Coronary artery (tissue), 2 donors: ENCODE results near the gene DSCAML1.

ENCODE experiments used
- DNase-seq: peaks from one replicate; pipeline ENCODE4 v3.0.0-alpha.2; 2017; ENCODE audit warnings: low spot score
- H3K27ac ChIP-seq, 2 donors: fragments of 200-600 bp; sonication (generic); one replicate each; pipeline ENCODE4 v1.5.1; 2016 to 2019
- H3K4me3 ChIP-seq: fragments of 200-600 bp; sonication (generic); 2 replicates; pipeline ENCODE4 v1.5.1; 2016; ENCODE audit warnings: mild to moderate bottlenecking, moderate library complexity
- CTCF ChIP-seq: fragments of 200-600 bp; sonication (generic); IDR thresholded peaks from one replicate; pipeline ENCODE4 v1.5.1; 2019; ENCODE audit warnings: antibody characterized with exemption

DSCAML1 gene

DNA sequence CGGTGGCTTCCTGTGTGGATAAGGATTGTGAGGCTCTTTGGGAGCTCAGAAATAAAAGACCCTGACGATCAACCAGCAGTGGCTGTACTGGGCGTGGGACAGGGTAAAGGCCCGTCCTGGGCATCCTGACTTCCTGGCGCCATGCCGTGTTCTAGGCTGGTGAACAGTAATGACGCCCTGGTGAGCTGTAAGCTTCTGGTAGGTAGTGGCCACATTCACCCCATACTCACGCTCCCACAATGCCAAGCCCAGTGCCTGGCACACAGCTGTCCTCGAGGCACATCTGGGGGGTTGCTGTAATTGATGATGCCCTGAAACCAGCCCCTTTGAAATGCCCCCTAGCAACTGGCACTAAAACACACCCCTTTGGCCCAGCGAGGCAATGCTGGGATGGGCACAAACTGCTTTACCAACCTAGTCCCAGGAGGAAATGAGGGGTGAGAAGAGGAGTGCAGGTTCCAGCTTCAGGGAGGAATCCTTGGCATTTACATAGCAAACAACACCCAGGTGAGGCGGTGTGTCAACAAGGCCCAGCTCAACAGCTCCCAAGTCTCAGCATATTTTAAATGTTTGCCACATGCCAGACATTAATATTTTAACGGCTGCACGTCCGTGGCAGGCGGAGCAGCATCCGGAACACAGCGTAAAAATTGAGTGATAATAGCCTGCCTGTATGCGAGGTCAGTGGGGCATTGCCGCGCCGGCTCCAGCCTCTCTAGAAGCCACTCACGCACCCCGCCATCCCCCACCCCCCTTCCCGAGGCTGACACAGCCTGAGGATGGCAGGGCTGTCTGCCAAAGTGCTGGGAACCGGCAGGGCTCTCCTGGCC lies 79.3 kb downstream of the DSCAML1 start:
- Histone ChIP-seq H3K4me3 (no peak overlapping the region), H3K27ac (no peak overlapping the region)
- DNase-seq: no peak
- TF ChIP-seq CTCF: no peak

DNA sequence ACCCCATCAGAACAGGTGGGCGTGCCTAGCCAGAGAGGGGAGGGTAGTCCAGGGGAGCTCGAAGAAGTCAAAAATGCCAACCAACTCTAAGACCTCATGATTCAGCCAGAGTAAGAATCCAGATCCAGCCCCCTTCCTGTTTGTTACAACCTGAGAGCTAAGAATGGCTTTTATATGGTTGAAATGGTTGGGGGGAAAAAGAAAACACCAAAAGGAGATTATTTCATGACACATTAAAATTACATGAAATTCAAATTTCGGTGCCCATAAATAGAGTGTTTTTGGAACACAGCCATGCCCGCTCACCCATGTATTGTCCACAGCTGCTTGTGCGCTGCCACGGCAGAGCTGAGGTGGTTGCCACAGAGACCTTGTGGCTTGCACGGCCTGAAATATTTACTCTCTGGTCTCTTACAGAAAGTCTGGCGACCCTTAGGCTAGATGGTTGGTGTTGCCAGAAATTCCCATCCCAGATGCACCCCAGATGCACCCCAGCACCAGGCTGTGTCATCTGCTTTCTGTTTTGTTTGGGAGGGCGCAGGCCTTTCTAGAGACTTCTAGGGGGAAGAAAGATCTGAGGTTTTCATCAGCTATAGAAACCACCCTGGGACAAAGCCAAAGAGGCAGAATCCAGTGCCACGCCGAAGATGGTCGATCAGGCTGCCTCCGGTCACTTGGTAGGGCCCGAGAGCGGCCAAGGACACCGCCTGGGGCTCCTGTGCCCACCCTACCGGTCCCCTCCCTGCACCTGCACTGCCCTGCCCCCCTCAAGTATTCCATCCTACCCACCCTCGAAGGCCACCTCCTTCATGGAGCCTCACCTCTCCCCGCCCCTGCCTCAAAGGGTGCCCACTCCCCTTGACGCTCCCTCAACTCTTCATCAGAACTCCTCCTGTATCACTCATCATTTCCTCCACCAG lies 80.2 kb downstream of the DSCAML1 start:
- no peak for TF ChIP-seq CTCF
- Histone ChIP-seq H3K4me3 (no peak overlapping the region), H3K27ac (no peak overlapping the region)
- no peak for DNase-seq

DNA sequence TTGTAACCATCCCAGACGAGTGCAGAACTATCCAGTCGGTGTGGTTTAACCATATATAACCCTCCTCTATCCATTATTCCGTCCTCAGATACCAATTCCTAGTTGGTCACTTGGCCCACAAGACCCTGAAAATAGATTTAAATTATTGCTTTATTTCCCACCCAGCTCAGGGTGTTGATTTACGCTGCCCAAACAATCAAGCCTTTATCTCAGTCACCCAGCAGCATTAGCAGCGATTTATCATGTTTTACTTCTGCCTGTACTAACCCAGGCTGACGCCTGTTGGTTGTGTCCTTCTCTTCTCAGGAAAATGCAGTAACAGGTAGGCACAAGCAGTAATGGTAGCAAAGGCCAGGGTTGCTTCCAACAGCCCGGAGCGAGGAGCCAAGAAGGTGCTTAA lies 81.2 kb downstream of the DSCAML1 start:
- H3K4me3 ChIP-seq: no peak overlapping the region
- no peak for DNase-seq

DNA sequence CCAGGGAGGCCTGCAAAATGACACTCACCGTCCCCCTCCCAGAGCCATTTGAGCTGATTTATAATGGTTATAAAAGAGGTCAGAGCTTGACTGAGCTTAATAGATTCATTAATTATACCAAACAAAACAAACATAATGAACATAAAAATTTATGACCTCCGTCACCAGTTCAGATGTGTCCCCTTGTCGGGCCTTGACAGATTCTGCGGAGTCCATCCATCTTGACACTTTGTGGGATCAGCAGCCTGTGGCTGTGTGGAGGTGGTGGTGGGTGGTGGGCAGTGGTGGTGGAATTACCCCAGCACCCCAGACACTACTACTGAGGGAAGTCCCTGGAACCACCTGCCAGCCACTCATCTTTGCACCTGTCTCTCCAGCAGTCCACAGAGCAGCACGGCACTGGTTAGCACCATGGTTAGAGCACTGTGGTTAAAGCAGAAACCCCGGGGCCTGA lies 83.5 kb downstream of the DSCAML1 start:
- Histone ChIP-seq H3K27ac (no peak overlapping the region), H3K4me3 (no peak overlapping the region)
- TF ChIP-seq CTCF: no peak
- no peak for DNase-seq

More for the DNA sequence above, 81.2 kb downstream of the DSCAML1 start:
- no peak overlapping the region for H3K27ac ChIP-seq
- TF ChIP-seq CTCF: no peak

DNA sequence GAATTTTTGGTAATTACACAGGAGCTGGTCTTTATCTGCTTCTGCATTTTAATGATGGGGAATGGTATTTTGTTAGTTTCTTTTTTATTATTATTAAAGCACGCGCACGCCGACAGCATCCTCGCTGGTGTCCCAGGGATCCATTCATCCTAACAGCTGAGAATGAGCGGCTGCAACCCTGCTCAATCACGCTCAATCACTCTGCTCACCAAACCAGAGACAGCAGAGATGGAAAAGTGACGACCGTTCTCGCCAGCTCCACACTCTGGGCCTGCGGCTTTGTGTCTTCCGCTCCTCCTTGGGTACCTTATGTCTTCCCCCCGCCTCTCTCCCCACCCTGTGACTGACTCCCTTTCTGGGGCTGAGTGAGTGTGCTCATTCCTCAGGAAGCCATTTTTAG lies 84.5 kb downstream of the DSCAML1 start:
- Histone ChIP-seq H3K4me3 (no peak overlapping the region), H3K27ac (no peak overlapping the region)
- TF ChIP-seq CTCF: no peak
- no peak for DNase-seq

DNA sequence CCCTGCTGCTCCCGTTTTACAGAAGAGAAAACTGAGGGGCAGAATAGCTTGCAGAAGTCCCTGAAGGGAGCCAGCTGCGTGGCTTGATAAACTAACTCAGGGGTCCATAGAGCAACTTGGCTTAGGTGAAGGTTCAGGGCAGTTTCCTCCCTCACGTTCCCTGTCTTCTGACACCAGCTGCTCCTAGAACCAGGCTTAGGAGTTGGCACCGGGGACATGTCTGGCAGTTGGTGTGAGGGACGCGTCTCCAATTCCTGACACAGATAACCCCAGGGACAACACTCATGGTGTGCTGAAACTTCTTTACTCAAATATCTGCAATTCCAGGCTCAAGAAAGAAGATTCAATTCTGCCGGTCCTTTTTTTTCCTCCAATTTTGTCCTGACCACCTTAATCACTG lies 85.7 kb downstream of the DSCAML1 start:
- Histone ChIP-seq H3K4me3 (no peak overlapping the region), H3K27ac (no peak overlapping the region)
- TF ChIP-seq CTCF: no peak
- no peak for DNase-seq
